Occipital lobe (tissue), 2 donors: ENCODE measurements around the gene CRABP2. TPM values are rescaled to one million over a fixed set of nuclear protein-coding genes. Genes with fewer than 3 reads are reported as not detected.

Experiments used
- DNase-seq: peaks from one replicate; lab custom pipeline; 2025; lab: John Stamatoyannopoulos, UW
- total RNA-seq: library from RNA; depleted of rRNA; stranded (reverse); fragments of >200 nt; gene quantifications from one replicate; pipeline ENCODE4 v1.2.3, GENCODE V29; 2014

CRABP2 gene
- total RNA-seq, 1 donor from 2014 or later: 3.1 TPM

- DNase-seq: no peak
Measured at GRCh38 chr1:156670359-156670758, 35.0 kb downstream of the CRABP2 start.

DNA sequence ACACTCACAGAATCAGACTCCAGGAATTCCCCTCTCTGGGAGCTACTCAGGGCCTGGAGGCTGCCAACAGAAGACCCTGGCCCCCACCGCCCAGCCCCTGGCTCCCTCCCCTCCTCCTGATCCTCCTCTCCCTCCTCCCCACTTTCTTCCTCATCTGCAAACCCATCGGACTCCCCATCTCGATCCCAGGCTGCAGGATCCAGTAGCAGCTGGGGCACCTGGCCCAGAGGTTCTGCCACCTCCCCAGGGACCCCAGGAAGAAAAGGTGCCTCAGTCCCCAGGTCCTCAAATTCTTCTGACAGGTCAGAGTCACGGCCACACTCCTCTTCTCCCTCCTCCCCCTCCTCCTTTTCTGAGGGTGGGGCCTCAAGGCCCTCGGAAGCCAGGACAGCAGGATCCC is 35.6 kb downstream of the CRABP2 start:
- DNase-seq: no peak

DNA sequence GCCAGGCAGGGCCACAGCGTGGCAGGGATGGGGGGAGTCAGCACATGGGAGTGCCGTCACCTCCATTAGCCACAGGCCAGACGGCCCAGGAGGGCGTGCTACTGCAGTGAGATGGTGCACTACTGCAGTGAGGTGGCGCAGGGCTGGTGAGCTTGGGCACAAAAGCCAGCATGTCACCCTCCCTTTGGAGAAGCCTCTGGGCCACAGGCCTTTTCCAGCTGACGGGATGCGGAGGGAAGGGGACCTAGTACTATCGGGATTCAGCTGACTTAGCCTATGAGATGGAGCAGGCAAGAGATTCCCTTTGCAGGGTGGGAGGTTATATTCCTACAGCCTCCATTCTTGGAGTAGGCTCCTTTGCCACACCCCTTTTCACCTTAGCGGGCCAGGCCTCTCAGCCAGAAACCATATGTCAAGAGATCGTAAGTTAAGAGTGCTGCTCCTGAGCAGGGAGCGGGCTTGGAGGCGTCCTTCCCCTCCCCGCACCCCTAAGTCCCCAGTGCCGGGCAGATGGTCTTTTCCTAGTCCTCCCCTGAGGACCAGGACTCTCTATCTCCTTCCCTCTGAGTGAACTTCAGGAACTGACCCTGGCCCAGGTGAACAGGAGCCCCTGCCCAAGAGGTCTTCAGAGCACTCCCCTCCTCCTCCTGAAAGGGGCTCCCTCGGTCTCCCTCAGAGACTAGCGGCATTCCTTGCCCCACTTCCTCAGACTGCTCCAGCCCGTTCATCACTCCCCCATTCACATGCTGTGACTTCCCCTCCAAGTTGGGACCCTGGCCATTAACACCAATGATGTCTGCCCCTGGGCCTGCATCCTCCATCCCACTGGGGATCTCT is 36.4 kb downstream of the CRABP2 start:
- no peak for DNase-seq

- DNase-seq: no peak
Measured at GRCh38 chr1:156667968-156668709, 37.2 kb downstream of the CRABP2 start.

DNA sequence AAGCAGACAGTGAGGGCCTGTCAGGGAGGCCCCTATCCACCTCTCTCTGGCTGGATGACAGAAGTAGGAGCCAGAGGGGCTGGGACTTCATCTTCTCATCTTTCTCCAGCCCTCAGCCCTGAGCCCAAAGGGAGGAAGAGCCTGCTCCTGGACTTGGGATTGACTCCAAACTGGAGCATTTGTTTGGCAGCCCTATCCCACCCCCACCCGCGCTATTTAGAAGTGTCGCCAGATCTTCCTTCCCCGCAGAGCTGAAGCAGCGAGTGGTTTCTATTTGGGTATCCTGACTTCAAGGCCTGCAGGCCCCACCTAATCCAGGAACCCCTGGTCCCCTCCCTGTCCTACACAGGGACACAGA is 37.8 kb downstream of the CRABP2 start:
- no peak for DNase-seq

GRCh38 chr1:156666862-156667609 is 38.3 kb downstream of the CRABP2 start:
- DNase-seq: no peak

DNA sequence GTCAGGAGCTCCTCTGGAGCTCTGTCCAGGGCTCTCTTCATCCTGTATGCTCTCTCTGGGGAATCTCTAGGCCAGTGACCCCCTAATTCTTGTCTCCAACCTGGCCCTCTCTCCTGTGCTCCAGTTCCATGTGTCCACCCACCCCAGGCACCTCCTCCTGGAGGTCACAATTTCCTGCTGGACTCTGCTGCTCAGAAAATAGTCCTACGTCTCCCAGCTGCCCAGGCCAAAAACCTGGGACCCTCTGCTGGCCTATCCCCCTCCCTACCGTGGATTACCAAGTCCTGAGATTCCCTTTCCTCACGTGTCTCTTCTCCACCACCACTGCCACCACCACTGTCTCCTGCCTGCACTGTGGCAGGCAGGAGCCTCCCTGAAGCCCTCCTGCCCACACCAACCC is 39.8 kb downstream of the CRABP2 start:
- no peak for DNase-seq

- no peak for DNase-seq
Measured at GRCh38 chr1:156664767-156665411, 40.5 kb downstream of the CRABP2 start.

- no peak for DNase-seq
Measured at GRCh38 chr1:156664046-156664766, 41.2 kb downstream of the CRABP2 start.

GRCh38 chr1:156663178-156663577 is 42.2 kb downstream of the CRABP2 start:
- DNase-seq: peak; percentile 54

GRCh38 chr1:156662800-156663055 is 42.7 kb downstream of the CRABP2 start:
- DNase-seq: no peak

- peak; percentile 67 for DNase-seq
Measured at GRCh38 chr1:156662005-156662799, 43.2 kb downstream of the CRABP2 start.

DNA sequence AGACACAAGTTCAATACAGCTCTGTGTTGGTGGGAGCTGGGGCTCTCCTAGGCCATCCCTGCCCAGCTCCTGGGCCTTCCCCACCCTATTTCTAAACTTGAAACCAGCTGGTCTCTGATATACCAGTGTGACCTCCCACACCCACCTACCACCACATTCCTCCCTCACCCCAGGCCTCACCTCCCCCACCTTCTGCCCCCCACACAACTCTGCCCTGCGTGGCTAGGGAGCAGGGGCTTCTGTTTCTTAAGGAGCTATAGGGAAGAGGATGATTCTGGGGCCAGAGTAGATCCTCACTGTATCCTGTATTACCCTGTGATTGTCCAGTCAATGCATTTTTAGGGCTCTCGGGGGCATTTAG is 44.7 kb downstream of the CRABP2 start:
- no peak for DNase-seq

DNA sequence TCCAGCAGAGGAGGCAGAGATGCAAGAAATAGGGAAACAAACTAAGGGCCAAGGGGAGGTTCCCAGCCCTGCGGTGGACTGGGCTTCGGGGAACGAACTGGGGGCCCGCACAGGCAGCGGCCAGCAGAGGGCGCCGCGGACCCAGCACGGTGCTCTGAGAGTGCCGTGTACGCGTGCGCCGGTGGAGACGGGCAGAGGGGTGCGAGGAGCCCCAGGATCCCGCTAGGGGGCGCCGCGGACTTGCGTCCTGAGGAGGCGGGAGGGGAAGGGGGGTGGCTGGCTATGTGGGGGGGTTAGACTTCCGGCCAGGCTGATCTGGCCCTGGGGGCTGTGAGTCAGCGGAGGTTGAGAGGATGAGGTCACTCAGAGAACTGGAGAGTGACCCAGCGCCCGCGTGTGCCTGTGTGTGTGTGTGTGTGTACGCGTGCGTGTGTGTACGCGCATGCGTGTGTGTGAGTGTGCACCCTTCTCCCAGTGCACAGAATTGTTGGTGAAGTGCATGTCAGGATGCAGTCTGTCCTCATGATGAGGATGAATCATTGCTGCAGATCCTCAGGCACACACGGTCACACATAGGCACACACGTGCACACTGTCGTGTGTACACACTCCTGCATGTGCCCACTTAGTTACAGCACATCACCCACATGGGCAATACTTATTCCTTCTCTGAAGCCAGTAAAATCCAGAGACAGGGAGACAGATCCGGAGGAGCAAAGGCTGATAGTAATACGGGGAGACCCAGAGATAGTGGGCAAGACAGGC is 45.2 kb downstream of the CRABP2 start:
- DNase-seq: peak; percentile 89

DNA sequence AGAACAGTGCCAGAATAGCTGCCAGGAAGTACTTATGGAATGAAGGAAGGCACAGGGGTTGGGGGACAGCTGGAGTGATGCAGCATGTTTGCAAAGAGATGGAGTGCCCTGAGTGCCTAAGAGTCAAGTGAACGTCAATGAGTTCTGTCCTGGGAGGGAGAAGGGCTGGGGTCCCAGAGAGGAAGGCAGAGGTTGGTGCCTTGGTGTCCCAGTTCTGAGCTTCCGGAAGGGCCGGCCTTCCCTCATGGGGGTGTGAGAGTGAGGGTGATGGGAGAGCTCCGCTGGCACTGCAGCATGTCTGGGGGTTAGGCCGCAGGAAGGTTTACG is 45.8 kb downstream of the CRABP2 start:
- DNase-seq: no peak

DNA sequence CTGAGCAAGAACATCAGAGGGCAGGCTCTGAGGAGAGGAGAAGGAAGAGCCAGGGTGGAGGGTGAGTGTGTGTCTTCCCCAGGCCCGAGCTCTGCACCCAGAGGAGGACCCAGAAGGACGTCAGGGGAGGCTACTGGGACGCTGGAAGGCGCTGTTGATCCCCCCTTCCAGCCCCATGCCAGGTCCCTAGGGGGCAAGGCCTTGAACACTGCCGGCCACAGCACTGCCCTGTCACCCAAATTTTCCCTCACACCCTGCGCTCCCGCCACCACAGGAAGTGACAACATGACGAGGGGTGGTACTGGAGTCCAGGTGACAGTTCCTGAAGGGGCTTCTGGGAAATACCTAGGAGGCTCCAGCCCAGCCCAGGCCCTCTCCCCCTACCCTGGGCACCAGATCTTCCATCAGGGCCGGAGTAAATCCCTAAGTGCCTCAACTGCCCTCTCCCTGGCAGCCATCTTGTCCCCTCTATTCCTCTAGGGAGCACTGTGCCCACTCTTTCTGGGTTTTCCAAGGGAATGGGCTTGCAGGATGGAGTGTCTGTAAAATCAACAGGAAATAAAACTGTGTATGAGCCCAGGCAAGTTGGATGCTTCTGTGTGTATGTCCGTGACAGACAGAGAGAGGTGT is 46.3 kb downstream of the CRABP2 start:
- DNase-seq: no peak

DNA sequence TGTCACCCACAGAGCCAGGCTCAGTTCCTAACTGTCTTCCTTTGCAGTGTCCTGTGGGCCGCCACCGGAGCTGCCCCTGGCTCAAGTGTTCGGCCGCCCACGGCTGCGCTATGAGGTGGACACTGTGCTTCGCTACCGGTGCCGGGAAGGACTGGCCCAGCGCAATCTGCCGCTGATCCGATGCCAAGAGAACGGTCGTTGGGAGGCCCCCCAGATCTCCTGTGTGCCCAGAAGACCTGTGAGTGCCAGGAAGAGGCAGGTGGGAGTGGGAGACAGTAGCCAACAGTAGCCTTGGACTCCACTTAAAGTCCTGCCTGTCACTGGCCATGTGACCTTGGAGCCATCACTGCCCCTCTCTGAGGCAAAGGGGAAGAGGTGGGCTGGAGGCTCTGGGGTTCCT is 46.9 kb downstream of the CRABP2 start:
- no peak for DNase-seq

GRCh38 chr1:156657741-156658319 is 47.6 kb downstream of the CRABP2 start:
- no peak for DNase-seq
